D721Med (cell line): ENCODE results near the gene B4GALT3.

Source experiments
- DNase-seq: peaks from one replicate; pipeline ENCODE4 v3.0.0; 2011; ENCODE audit warnings: low spot score; ENCODE audit not compliant: insufficient read length
- FAIRE-seq: peaks from 2 replicates; lab custom pipeline; 2011; peaks lifted over from hg19 to GRCh38; lab: Jason Lieb, UNC
- TF ChIP-seq, protein P1 (sequence below): IDR thresholded peaks from 2 replicates; pipeline ENCODE4 v1.5.1; 2012; ENCODE audit warnings: mild to moderate bottlenecking, control low read depth; ENCODE audit not compliant: insufficient read depth; ENCODE audit errors: missing control alignments

The B4GALT3 gene

DNA sequence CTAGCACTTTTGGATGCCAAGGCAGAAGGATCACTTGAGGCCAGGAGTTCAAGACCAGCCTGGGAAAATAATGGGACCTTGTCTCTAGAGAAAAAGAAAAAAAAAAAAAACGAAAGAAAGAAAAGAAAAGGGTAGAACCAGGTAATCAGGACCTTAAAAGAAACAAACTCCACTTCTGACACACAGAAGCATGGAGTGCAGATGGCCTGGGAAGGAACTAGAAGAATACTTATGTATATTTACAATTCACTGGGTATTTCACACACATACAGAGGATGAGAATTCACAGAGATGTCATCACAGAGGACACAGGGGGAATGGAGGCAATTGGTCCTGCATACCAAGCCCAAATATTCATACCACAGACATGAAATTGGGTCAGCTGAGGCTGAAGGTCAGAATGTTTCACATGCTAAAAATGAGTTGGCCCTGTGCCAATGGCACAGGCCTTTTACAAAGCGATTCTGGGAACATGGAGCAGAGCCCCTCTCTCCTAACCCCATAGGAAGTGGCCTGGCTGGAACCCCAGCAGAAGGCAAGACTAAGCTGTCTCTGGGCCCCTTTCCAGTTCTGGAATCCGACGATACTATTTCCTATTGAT, 4.4 kb downstream of the B4GALT3 start:
- TF ChIP-seq, protein P1, sequence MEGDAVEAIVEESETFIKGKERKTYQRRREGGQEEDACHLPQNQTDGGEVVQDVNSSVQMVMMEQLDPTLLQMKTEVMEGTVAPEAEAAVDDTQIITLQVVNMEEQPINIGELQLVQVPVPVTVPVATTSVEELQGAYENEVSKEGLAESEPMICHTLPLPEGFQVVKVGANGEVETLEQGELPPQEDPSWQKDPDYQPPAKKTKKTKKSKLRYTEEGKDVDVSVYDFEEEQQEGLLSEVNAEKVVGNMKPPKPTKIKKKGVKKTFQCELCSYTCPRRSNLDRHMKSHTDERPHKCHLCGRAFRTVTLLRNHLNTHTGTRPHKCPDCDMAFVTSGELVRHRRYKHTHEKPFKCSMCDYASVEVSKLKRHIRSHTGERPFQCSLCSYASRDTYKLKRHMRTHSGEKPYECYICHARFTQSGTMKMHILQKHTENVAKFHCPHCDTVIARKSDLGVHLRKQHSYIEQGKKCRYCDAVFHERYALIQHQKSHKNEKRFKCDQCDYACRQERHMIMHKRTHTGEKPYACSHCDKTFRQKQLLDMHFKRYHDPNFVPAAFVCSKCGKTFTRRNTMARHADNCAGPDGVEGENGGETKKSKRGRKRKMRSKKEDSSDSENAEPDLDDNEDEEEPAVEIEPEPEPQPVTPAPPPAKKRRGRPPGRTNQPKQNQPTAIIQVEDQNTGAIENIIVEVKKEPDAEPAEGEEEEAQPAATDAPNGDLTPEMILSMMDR = no peak
- no peak for DNase-seq
- no peak for FAIRE-seq

GRCh38 chr1:161172349-161172748, 5.0 kb downstream of the B4GALT3 start:
- DNase-seq = no peak
- TF ChIP-seq, protein P1 = no peak
- FAIRE-seq = no peak

DNA sequence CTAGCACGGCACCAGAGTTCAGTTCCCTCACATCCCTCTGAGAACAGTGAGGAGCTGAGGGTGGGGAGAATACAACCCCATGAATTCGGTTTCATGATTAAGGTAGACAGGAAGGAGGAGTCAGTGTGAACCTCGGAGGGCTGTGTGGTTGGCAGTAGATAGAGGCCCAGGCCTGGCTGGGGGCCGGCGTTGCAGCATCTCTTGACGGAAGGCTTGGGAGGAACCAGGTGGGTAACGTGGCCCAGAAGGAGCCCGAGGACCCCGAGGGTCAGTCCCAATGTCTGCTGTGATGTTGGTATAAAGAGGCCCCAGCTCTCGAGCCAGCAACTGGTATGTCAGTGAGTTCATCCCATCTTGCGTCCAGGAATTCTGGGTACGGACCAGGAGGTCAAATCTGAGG, 5.6 kb downstream of the B4GALT3 start:
- FAIRE-seq (no peak), DNase-seq (no peak)
- TF ChIP-seq, protein P1 = no peak

DNA sequence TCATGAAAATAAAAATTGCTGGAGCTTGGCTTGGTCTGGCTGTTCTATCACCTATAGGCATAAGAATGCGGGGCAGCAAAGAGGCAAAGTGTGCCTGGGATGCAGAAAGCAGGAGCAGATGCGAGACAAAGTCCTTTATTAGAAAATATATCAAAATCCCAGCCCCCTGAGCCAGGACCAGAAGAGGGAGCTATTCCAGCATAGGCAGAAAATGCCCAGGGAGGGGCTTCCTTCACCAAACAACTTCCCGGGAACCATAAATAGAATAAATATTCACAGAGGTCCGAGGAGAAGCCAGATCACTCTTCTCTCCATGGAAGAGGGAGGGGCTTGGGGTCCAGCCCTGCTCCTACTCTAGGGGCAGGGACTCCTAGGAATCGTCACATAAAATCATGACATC, 6.1 kb downstream of the B4GALT3 start:
- DNase-seq (no peak), FAIRE-seq (no peak)
- TF ChIP-seq, protein P1 = peak; percentile 24

- no peak for FAIRE-seq
- DNase-seq = no peak
- TF ChIP-seq, protein P1 = no peak
Measured at GRCh38 chr1:161168906-161169305, 8.4 kb downstream of the B4GALT3 start.

DNA sequence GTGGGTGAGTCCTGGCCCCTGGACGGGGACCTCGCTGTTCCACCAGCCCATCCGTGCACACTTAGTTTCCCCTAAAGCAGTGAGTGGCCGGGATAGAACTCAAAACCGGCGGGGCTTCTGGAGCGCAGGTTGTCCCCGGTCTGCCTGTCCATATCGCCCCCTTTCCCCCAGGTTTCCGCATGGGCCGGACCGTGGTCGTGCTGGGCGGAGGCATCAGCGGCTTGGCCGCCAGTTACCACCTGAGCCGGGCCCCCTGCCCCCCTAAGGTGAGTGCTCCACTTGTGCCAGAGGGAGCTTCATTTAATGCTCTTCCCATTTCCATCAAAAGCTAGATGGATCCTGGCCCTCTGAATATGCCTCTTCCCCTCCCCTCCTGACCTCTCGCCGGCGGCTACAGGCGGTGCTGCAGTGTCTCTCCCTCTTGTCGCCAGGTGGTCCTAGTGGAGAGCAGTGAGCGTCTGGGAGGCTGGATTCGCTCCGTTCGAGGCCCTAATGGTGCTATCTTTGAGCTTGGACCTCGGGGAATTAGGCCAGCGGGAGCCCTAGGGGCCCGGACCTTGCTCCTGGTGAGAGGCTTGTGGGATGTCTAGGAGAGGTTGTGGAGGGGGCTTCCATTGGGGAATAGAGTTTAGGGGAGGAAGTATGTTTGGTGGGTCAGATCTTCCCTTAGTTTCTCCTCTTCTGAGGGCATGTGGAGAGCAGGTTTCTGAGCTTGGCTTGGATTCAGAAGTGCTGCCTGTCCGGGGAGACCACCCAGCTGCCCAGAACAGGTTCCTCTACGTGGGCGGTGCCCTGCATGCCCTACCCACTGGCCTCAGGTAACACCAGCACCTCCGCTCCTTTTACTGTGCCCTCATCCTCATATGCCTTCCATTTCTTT, 10.4 kb downstream of the B4GALT3 start:
- TF ChIP-seq, protein P1 = no peak
- DNase-seq (no peak), FAIRE-seq (no peak)
